Chondrocyte (in vitro differentiated cells): ENCODE measurements around the gene SUSD2. TPM values are rescaled to one million over a fixed set of nuclear protein-coding genes. Genes with fewer than 3 reads are reported as not detected.

Experiments used
- DNase-seq: peaks from one replicate; pipeline ENCODE4 v3.0.0; 2021; ENCODE audit warnings: mixed read lengths, low spot score
- H3K27ac Mint-ChIP-seq: one replicate; pipeline ENCODE4 v1.8.0; 2021; ENCODE audit warnings: mild to moderate bottlenecking, moderate library complexity, mixed read lengths; ENCODE audit not compliant: unreplicated experiment
- H3K27me3 Mint-ChIP-seq: 2 replicates; pipeline ENCODE4 v1.8.0; 2021; ENCODE audit warnings: low read depth, mixed read lengths
- H3K36me3 Mint-ChIP-seq: 2 replicates; pipeline ENCODE4 v1.8.0; 2021; ENCODE audit warnings: low read depth, mixed read lengths
- H3K4me1 Mint-ChIP-seq: 2 replicates; pipeline ENCODE4 v1.8.0; 2021; ENCODE audit warnings: low read depth, mild to moderate bottlenecking, mixed read lengths
- H3K4me3 Mint-ChIP-seq: one replicate; pipeline ENCODE4 v1.8.0; 2021; ENCODE audit warnings: mild to moderate bottlenecking, moderate library complexity, mixed read lengths; ENCODE audit not compliant: unreplicated experiment
- H3K9me3 Mint-ChIP-seq: 2 replicates; pipeline ENCODE4 v1.8.0; 2021; ENCODE audit warnings: low read depth, mixed read lengths
- CTCF ChIP-seq: fragments of 200-600 bp; sonication (generic); IDR thresholded peaks from 2 replicates; pipeline ENCODE4 v1.5.0; 2021; ENCODE audit warnings: antibody characterized with exemption, mild to moderate bottlenecking, moderate library complexity
- total RNA-seq: library from RNA; stranded (reverse); gene quantifications from 3 replicates; pipeline ENCODE4 v1.2.1, GENCODE V29; 2021

SUSD2 gene
- total RNA-seq, 1 donor from 2014 or later: 0.65 TPM

GRCh38 chr22:24214467-24215285 lies 33.4 kb downstream of the SUSD2 start:
- Mint-ChIP-seq H3K9me3 (no peaks in the 10 kb centered on the region), H3K4me3 (no peak overlapping the region), H3K27me3 (no peaks in the 10 kb centered on the region), H3K27ac (no peak overlapping the region), H3K4me1 (peaks cover 3% of the 10 kb centered on the region), H3K36me3 (peaks cover 12% of the 10 kb centered on the region)
- TF ChIP-seq CTCF: no peak
- DNase-seq: no peak

- Mint-ChIP-seq H3K36me3 (peaks cover 21% of the 10 kb centered on the region), H3K4me1 (no peaks in the 10 kb centered on the region), H3K27me3 (no peaks in the 10 kb centered on the region), H3K4me3 (no peak overlapping the region), H3K9me3 (no peaks in the 10 kb centered on the region), H3K27ac (no peak overlapping the region)
- peak; percentile 33 for DNase-seq
- no peak for TF ChIP-seq CTCF
Observed at GRCh38 chr22:24216541-24217209, 35.4 kb downstream of the SUSD2 start.

- no peak overlapping the region for H3K4me3 Mint-ChIP-seq
- H3K27ac Mint-ChIP-seq: no peak overlapping the region
- H3K36me3 Mint-ChIP-seq: peaks cover 21% of the 10 kb centered on the region
- no peak for DNase-seq
- no peaks in the 10 kb centered on the region for H3K4me1 Mint-ChIP-seq
- no peaks in the 10 kb centered on the region for H3K27me3 Mint-ChIP-seq
- TF ChIP-seq CTCF: no peak
- no peaks in the 10 kb centered on the region for H3K9me3 Mint-ChIP-seq
Observed at GRCh38 chr22:24217384-24217783, 36.1 kb downstream of the SUSD2 start.

- Mint-ChIP-seq H3K36me3 (peaks cover 28% of the 10 kb centered on the region), H3K9me3 (peaks cover 2% of the 10 kb centered on the region), H3K27me3 (no peaks in the 10 kb centered on the region), H3K4me3 (no peak overlapping the region), H3K4me1 (no peaks in the 10 kb centered on the region), H3K27ac (no peak overlapping the region)
- no peak for DNase-seq
- TF ChIP-seq CTCF: no peak
Observed at GRCh38 chr22:24219750-24220149, 38.5 kb downstream of the SUSD2 start.

- peaks cover 28% of the 10 kb centered on the region for H3K36me3 Mint-ChIP-seq
Observed at GRCh38 chr22:24224468-24224867, 43.2 kb downstream of the SUSD2 start.

More at GRCh38 chr22:24224468-24224867, 43.2 kb downstream of the SUSD2 start:
- TF ChIP-seq CTCF: no peak
- Mint-ChIP-seq H3K27ac (no peak overlapping the region), H3K4me1 (no peaks in the 10 kb centered on the region), H3K9me3 (peaks cover 4% of the 10 kb centered on the region), H3K27me3 (no peaks in the 10 kb centered on the region), H3K4me3 (no peak overlapping the region)
- peak; percentile 28 for DNase-seq
